Astrocyte (in vitro differentiated cells and primary cell): Measurements from ENCODE around the gene PPM1L. TPM values are rescaled to one million over a fixed set of nuclear protein-coding genes. Genes with fewer than 3 reads are reported as not detected.

Experiments
- DNase-seq: peaks from one replicate; pipeline ENCODE4 v3.0.0-alpha.2; 2010; ENCODE audit warnings: low read depth
- FAIRE-seq: peaks from 2 replicates; lab custom pipeline; 2011; peaks lifted over from hg19 to GRCh38; lab: Jason Lieb, UNC
- H2AFZ ChIP-seq: 2 replicates; pipeline ENCODE4 v1.6.0; 2012; ENCODE audit warnings: low read depth, low read length, inconsistent platforms
- H3K27ac ChIP-seq: 2 replicates; pipeline ENCODE4 v1.5.1; 2011; ENCODE audit warnings: low read depth, low read length, inconsistent platforms
- H3K27me3 ChIP-seq: 2 replicates; pipeline ENCODE4 v1.6.0; 2011; ENCODE audit warnings: low read length, inconsistent platforms; ENCODE audit not compliant: insufficient read depth
- H3K36me3 ChIP-seq: 2 replicates; pipeline ENCODE4 v1.5.1; 2011; ENCODE audit warnings: low read length, inconsistent platforms; ENCODE audit not compliant: insufficient read depth
- H3K4me1 ChIP-seq: 2 replicates; pipeline ENCODE4 v1.5.1; 2011; ENCODE audit warnings: low read length, inconsistent platforms; ENCODE audit not compliant: insufficient read depth
- H3K4me2 ChIP-seq: 2 replicates; pipeline ENCODE4 v1.6.0; 2012; ENCODE audit warnings: low read length, inconsistent platforms
- H3K4me3 ChIP-seq: 2 replicates; pipeline ENCODE4 v1.5.1; 2011; ENCODE audit warnings: low read depth, mild to moderate bottlenecking, low read length, inconsistent platforms; ENCODE audit not compliant: insufficient read depth
- H3K79me2 ChIP-seq: 2 replicates; pipeline ENCODE4 v1.6.0; 2012; ENCODE audit warnings: mild to moderate bottlenecking, low read length, inconsistent platforms; ENCODE audit not compliant: insufficient read depth
- H3K9ac ChIP-seq: 2 replicates; pipeline ENCODE4 v1.6.0; 2012; ENCODE audit warnings: mild to moderate bottlenecking, low read length, inconsistent platforms
- H3K9me3 ChIP-seq: 2 replicates; pipeline ENCODE4 v1.5.1; 2012; ENCODE audit warnings: low read depth, mild to moderate bottlenecking, low read length, inconsistent platforms; ENCODE audit not compliant: insufficient read depth
- H4K20me1 ChIP-seq: 2 replicates; pipeline ENCODE4 v1.6.0; 2012; ENCODE audit warnings: low read length, inconsistent platforms; ENCODE audit not compliant: insufficient read depth
- H3K27ac Mint-ChIP-seq: one replicate; pipeline ENCODE4 v1.8.0; 2021; ENCODE audit warnings: mild to moderate bottlenecking, mixed read lengths; ENCODE audit not compliant: unreplicated experiment
- H3K27me3 Mint-ChIP-seq: one replicate; pipeline ENCODE4 v1.8.0; 2021; ENCODE audit warnings: low read depth, mixed read lengths; ENCODE audit not compliant: unreplicated experiment
- H3K36me3 Mint-ChIP-seq: one replicate; pipeline ENCODE4 v1.8.0; 2021; ENCODE audit warnings: low read depth, mixed read lengths; ENCODE audit not compliant: unreplicated experiment
- H3K4me1 Mint-ChIP-seq: one replicate; pipeline ENCODE4 v1.8.0; 2021; ENCODE audit warnings: low read depth, mixed read lengths; ENCODE audit not compliant: unreplicated experiment
- H3K4me3 Mint-ChIP-seq: one replicate; pipeline ENCODE4 v1.8.0; 2021; ENCODE audit warnings: mild to moderate bottlenecking, moderate library complexity, mixed read lengths; ENCODE audit not compliant: unreplicated experiment
- H3K9me3 Mint-ChIP-seq: one replicate; pipeline ENCODE4 v1.8.0; 2021; ENCODE audit warnings: mild to moderate bottlenecking, mixed read lengths; ENCODE audit not compliant: unreplicated experiment
- CTCF ChIP-seq: IDR thresholded peaks from 2 replicates; pipeline ENCODE4 v1.5.1; 2011; ENCODE audit warnings: low read depth, mild to moderate bottlenecking, inconsistent platforms, low read length, moderate library complexity; ENCODE audit not compliant: insufficient read depth
- EZH2 ChIP-seq: IDR thresholded peaks from 2 replicates; pipeline ENCODE4 v1.6.1; 2012; ENCODE audit warnings: mild to moderate bottlenecking, low read length, inconsistent platforms; ENCODE audit not compliant: insufficient read depth
- total RNA-seq: library from RNA; stranded (reverse); gene quantifications from 2 replicates; pipeline ENCODE4 v1.2.1, GENCODE V29; 2021

The PPM1L gene
- total RNA-seq, 1 donor from 2014 or later, result 6.3 TPM

- Histone ChIP-seq H3K4me3 (no peak overlapping the region), H3K4me1 (no peaks in the 10 kb centered on the region), H4K20me1 (no peaks in the 10 kb centered on the region), H2AFZ (no peak overlapping the region), H3K36me3 (no peaks in the 10 kb centered on the region), H3K79me2 (no peaks in the 10 kb centered on the region), H3K9me3 (no peaks in the 10 kb centered on the region), H3K27ac (no peak overlapping the region), H3K27me3 (no peaks in the 10 kb centered on the region), H3K9ac (no peak overlapping the region), H3K4me2 (no peak overlapping the region)
- FAIRE-seq, result no peak
- TF ChIP-seq EZH2, result no peak
- no peak for TF ChIP-seq CTCF
- DNase-seq, result no peak
- H3K9me3 Mint-ChIP-seq, result no peaks in the 10 kb centered on the region
- no peaks in the 10 kb centered on the region for H3K36me3 Mint-ChIP-seq
- H3K4me1 Mint-ChIP-seq, result peaks cover 11% of the 10 kb centered on the region
- no peak overlapping the region for H3K27ac Mint-ChIP-seq
- H3K27me3 Mint-ChIP-seq, result no peaks in the 10 kb centered on the region
- no peak overlapping the region for H3K4me3 Mint-ChIP-seq
Observed at GRCh38 chr3:160801386-160802118, 45.5 kb downstream of the PPM1L start.

- H3K9me3 Mint-ChIP-seq, result no peaks in the 10 kb centered on the region
- Histone ChIP-seq H3K27me3 (no peaks in the 10 kb centered on the region), H3K36me3 (no peaks in the 10 kb centered on the region), H3K4me1 (no peaks in the 10 kb centered on the region), H3K9me3 (no peaks in the 10 kb centered on the region), H3K4me2 (no peak overlapping the region), H3K9ac (no peak overlapping the region), H2AFZ (no peak overlapping the region), H3K27ac (no peak overlapping the region), H3K79me2 (no peaks in the 10 kb centered on the region), H3K4me3 (no peak overlapping the region), H4K20me1 (no peaks in the 10 kb centered on the region)
- H3K4me1 Mint-ChIP-seq, result peaks cover 13% of the 10 kb centered on the region
- FAIRE-seq (no peak), DNase-seq (no peak)
- H3K27me3 Mint-ChIP-seq, result no peaks in the 10 kb centered on the region
- TF ChIP-seq EZH2 (no peak), CTCF (no peak)
- no peaks in the 10 kb centered on the region for H3K36me3 Mint-ChIP-seq
- H3K27ac Mint-ChIP-seq, result no peak overlapping the region
- H3K4me3 Mint-ChIP-seq, result no peak overlapping the region
Observed at GRCh38 chr3:160804762-160805161, 48.7 kb downstream of the PPM1L start.

GRCh38 chr3:160806094-160806493, 50.1 kb downstream of the PPM1L start:
- Histone ChIP-seq H3K4me2 (no peak overlapping the region), H4K20me1 (no peaks in the 10 kb centered on the region), H3K9ac (no peak overlapping the region), H2AFZ (no peak overlapping the region), H3K27me3 (no peaks in the 10 kb centered on the region), H3K79me2 (no peaks in the 10 kb centered on the region), H3K9me3 (no peaks in the 10 kb centered on the region), H3K4me3 (no peak overlapping the region), H3K36me3 (no peaks in the 10 kb centered on the region), H3K4me1 (no peaks in the 10 kb centered on the region), H3K27ac (no peak overlapping the region)
- FAIRE-seq (no peak), DNase-seq (no peak)
- Mint-ChIP-seq H3K27me3 (no peaks in the 10 kb centered on the region), H3K9me3 (no peaks in the 10 kb centered on the region), H3K27ac (no peak overlapping the region), H3K4me1 (peaks cover 13% of the 10 kb centered on the region), H3K36me3 (no peaks in the 10 kb centered on the region), H3K4me3 (no peak overlapping the region)
- TF ChIP-seq CTCF (no peak), EZH2 (no peak)
